Upper lobe of left lung (tissue), 4 donors: ENCODE results near the gene BMP8A.

Experiments used
- EP300 ChIP-seq, 4 donors: sonication (generic); formaldehyde crosslinking; IDR thresholded peaks; one replicate each; pipeline ENCODE4 v1.5.1; 2017; ENCODE audit warnings: antibody characterized with exemption in 4 of 4, control low read depth in 2 of 4
- POLR2A ChIP-seq, 4 donors: fragments of 450-650 bp; IDR thresholded peaks; one replicate each; pipeline ENCODE4 v1.5.1; 2016 to 2017; ENCODE audit warnings: antibody characterized with exemption in 4 of 4, mild to moderate bottlenecking in 2 of 4
- POLR2AphosphoS5 ChIP-seq, 2 donors: sonication (generic); formaldehyde crosslinking; IDR thresholded peaks; one replicate each; pipeline ENCODE4 v1.5.1; 2017; ENCODE audit warnings: antibody characterized with exemption in 2 of 2
- TF ChIP-seq, protein P1 (sequence below), 6 experiments: fragments of 450-650 bp in 4 of 6; fragments of 200-600 bp in 2 of 6; sonication (generic) in 2 of 6; IDR thresholded peaks; one replicate each; pipeline ENCODE4 v1.5.1; 2016 to 2019; ENCODE audit warnings: antibody characterized with exemption in 6 of 6

DNA sequence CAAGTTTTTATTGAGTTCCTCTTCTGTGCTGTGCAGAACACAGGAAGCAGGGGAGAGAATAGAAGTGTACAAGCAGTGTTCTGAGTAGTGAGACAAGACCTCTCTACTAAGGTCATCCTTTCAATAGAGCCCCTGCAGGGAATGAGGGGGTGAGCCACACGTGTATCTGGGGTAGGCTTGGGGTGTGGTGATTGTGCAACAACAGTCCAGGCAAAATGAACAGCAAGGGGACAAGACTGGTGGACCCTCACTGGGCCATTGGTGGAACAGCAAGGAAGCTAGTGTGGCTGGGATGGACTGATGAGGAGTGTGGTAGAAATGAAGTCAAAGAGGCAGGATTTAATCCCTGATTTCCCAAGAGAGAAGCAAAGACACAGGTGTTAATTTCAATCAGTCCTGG, 8.2 kb upstream of the BMP8A start:
- TF ChIP-seq, protein P1, sequence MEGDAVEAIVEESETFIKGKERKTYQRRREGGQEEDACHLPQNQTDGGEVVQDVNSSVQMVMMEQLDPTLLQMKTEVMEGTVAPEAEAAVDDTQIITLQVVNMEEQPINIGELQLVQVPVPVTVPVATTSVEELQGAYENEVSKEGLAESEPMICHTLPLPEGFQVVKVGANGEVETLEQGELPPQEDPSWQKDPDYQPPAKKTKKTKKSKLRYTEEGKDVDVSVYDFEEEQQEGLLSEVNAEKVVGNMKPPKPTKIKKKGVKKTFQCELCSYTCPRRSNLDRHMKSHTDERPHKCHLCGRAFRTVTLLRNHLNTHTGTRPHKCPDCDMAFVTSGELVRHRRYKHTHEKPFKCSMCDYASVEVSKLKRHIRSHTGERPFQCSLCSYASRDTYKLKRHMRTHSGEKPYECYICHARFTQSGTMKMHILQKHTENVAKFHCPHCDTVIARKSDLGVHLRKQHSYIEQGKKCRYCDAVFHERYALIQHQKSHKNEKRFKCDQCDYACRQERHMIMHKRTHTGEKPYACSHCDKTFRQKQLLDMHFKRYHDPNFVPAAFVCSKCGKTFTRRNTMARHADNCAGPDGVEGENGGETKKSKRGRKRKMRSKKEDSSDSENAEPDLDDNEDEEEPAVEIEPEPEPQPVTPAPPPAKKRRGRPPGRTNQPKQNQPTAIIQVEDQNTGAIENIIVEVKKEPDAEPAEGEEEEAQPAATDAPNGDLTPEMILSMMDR (IDR thresholded peaks at IDR 0.05): no peak
- TF ChIP-seq POLR2A (IDR thresholded peaks at IDR 0.05): no peak
- TF ChIP-seq POLR2AphosphoS5 (IDR thresholded peaks at IDR 0.05): no peak
- no peak for TF ChIP-seq EP300 (IDR thresholded peaks at IDR 0.05)
